TTC549 (cell line): ENCODE measurements around the gene OR10A5.
"Not testable (repeated sequence)": the region's sequence is repeated elsewhere in the genome, so short reads cannot be mapped to it uniquely, and the experiment has no call there.

Source experiments
- FAIRE-seq: peaks from 2 replicates; lab custom pipeline; 2012; peaks lifted over from hg19 to GRCh38; lab: Jason Lieb, UNC

The OR10A5 gene, protein sequence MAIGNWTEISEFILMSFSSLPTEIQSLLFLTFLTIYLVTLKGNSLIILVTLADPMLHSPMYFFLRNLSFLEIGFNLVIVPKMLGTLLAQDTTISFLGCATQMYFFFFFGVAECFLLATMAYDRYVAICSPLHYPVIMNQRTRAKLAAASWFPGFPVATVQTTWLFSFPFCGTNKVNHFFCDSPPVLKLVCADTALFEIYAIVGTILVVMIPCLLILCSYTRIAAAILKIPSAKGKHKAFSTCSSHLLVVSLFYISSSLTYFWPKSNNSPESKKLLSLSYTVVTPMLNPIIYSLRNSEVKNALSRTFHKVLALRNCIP

GRCh38 chr11:6845383-6845782 is at the start of gene OR10A5:
TSS of gene OR10A5 (plus strand) at chr11:6845683. CDS start at chr11:6845683, 0 bp downstream.
- no peak for FAIRE-seq

DNA sequence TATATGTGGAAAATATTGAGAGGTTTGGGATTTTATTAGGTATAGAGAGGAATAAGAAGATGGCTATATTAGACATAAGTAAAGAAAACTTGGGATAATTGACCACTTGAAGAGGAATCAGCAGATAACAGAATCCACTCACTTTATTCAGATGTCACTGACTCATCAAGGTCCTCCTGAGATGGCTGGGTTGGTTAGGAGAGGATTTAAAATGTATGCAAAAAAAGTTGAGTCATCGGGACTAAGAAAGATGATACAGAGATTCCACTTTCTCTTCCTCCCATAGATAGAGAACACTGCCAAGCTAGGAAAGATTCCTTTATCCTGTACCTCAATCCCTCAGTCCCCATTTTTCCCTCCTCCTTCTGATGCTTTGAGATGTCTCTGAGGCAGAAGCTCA is 46.1 kb upstream of the OR10A5 start, which contains the start of gene OR6A2:
TSS of gene OR6A2 (minus strand) at position 288 of the 400 bp plus-strand sequence. CDS start 3,981 bp downstream, outside the sequence.
- no peak for FAIRE-seq

GRCh38 chr11:6801075-6801474 is 44.4 kb upstream of the OR10A5 start:
- not testable (repeated sequence) for FAIRE-seq

- no peak for FAIRE-seq
These were observed 33.0 kb upstream of the OR10A5 start for GRCh38 chr11:6812390-6813005.

DNA sequence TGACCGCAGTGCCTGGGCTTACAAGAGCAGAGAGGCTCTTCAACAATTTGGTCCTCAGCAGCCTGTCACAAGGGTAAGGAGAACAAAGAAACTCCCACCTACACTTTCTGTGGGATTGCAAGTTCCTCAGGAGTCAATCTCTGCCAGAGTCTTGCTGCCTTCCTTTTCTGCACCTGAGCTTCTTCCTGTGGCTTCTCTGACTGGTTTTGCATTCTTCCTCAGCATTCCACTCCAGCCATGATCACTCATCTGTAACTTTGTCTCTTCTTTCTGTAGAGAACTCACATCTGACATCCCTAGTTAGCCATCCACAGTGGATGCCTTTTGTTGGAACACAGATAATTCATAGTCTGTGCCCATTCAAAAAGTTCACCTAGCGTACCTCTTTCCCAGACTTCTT is 31.8 kb upstream of the OR10A5 start:
- FAIRE-seq: no peak

DNA sequence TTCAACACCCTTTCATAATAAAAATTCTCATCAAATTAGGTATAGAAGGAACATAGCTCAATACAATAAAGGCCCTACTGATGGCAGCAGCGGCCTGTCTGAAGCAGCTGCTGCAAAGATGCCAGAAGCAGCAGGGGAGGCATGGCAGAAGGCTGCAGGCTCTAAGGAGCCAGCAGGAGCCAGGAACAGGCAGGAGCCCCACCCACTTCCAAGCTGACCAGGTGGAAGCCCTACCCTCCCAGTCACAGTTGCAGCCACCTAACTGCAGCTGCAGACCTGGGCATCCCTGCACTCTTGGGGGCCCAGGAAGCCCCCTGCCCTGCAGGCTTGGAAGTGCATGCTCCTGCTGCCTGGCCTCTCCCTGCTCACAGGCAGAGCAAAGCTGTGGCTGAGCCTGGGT is 27.8 kb upstream of the OR10A5 start:
- FAIRE-seq: no peak

DNA sequence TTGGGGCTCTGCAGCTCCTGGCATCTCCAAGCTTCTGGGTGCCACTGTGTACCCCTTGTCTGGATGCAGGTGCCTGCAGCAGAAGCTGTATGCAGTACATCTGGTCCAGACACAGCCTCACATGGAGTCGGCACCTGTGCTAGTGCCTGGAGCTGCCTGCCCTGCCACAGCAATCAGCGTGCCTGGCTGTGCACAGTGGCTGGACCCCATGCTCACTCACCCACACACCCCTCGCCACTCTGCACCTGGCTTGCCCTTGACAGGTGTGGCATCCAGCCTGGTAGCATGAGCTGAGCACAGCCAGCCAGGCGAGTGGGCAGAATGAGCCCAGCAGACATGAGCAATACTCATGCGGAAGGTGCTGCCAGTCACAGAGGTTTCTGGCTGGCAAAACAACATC is 26.5 kb upstream of the OR10A5 start:
- FAIRE-seq: no peak

DNA sequence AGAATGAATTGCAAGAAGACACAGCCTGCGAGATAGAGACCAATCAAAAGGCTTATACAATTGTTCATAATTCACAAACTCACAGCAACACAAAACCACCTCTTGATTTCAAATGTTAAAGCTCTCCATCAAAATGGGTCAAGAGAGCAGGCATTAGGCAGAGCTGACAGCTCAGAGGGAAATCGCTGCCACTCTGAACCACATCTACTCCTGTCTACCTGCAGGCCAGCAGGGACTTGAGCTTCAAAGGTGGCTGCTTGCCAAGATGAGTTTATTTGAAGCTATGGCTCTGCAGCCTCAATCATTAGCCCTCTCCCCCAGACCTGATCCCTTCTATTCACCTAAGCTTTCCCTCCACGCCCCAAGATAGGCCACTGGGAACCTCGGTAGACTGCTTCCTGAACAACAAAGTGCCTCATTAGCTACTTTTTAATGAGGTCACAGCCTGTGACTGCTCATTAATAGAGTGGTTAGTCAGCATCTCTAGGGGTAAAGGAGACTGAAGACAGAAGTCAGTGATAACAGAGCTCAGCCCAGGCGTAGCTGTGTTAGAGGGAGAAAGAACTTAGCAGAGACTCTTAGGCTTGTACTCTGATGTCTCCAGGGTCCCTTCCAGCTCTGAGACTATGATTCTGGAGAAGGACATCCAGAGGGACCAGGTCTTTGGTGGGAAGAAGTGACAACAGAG is 21.2 kb upstream of the OR10A5 start:
- FAIRE-seq: no peak

DNA sequence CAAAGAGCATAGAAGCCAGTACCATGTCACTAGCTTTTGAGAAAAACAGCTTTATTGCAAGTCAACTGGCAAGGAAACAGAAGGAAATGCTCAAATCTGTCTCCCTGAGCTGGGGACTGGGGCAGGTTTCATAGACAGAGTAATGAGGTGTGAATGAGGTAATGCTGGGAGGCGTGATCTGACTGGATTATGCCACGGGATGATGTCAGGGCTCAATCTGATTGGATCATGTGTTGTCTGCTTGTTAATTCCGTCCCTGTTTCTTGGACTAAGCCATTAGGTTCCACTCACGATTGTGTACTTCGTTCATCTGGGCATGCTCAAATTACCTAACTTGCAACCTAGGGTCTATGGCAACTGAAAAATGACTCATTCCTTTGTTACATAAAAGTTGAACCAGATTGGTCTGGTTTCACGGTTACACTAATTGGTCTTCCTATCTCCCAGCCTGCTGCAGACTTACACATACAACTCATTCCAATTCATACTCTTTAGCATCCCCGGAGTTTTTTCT is 20.2 kb upstream of the OR10A5 start:
- no peak for FAIRE-seq

DNA sequence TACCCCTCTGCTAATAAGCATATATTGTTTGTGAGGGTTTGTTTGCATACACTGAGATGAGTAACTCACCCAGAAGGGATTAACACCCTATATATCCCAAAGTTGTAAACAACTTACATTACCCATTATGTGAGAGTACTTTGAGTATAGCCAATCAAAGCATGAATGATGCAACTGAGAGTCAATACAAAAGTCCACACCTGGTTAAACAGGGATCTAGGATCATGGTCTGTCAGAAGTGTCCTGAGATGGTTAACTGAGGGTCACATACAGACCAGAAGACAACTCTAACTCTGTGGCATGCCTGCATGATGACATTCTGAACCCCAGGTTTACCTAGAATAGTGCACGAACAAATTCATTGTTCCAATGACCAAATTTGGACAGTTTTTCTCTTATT is 17.4 kb upstream of the OR10A5 start:
- FAIRE-seq: no peak

DNA sequence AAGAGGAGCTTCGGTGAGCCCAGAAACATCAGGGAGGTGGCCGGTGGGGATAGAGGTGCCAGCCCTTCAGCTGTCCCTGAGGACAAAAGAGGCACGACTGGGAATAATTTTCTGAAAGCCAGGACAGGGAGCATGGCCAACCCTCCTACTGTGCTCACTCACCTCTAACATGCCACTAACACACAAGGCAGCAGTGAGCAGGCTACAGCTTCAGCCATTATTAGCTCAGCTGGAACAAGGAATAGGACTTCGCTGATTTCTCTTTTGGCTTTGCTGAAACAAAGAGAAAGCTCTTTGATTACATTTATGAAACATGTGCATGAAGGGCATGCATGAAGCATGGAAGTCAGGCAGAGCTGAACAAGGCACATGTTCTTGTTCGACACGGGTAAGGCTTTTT is 12.1 kb upstream of the OR10A5 start:
- no peak for FAIRE-seq

DNA sequence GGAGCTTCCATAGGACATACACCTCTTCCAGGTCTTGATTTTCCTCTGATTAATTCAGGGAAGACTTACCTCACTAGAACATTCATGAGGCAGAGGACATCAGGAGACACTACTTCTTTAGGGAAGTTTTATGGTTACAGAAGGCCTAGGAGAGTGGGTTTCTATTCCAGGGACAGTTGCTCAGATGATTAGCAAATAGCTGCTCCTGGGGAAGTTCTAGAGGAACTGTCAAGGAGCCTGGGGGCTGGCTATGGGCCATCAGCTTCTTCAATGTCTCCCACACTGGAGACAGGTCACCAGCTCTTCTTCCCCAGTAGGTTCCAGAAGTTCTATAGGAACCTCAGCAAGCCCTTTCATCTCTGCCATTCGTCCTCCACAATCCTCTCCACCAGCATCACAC is 11.5 kb upstream of the OR10A5 start:
- no peak for FAIRE-seq

- no peak for FAIRE-seq
These were observed 3.8 kb upstream of the OR10A5 start for GRCh38 chr11:6841694-6842093.

DNA sequence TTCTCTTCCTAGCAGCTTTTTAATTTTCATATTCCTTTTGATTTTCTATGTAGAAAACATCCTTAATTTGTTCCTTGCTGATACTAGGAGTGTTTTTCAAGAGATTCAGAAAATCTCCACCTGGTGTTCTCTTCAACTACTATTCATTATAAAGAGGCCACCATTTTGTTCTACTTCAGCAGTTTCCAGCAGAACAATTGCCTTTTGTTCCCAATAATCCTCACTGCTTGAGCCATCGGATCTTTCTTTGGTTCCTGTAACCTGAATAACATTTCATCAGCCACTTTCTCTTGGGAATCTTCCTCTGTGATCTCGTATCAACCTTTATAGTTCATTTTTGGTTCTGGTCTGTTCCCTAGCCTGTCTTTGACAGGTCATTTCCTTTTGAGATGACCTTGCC is 1.8 kb upstream of the OR10A5 start:
- FAIRE-seq: no peak

- no peak for FAIRE-seq
These were observed 1.1 kb upstream of the OR10A5 start for GRCh38 chr11:6844356-6844755.

- no peak for FAIRE-seq
These were observed 5.0 kb downstream of the OR10A5 start for GRCh38 chr11:6850526-6850925.

DNA sequence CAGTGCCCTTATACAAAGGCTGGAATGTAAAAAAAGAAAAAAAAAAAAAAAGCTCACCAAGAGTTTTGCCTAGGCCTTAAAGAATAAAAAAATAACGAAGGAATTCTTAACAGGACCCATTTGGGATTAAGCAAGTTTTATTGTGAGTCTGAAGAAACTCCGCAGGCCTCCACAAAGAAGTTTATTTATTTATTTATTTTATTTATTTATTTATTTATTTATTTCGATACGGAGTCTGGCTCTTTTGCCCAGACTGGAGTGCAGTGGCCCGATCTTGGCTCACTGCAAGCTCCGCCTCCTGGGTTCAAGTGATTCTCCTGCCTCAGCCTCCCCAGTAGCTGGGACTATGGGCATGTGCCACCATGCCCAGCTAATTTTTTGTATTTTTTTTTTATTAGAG is 9.3 kb downstream of the OR10A5 start:
- FAIRE-seq: not testable (repeated sequence)

- FAIRE-seq: no peak
These were observed 10.6 kb downstream of the OR10A5 start for GRCh38 chr11:6855971-6856541.

DNA sequence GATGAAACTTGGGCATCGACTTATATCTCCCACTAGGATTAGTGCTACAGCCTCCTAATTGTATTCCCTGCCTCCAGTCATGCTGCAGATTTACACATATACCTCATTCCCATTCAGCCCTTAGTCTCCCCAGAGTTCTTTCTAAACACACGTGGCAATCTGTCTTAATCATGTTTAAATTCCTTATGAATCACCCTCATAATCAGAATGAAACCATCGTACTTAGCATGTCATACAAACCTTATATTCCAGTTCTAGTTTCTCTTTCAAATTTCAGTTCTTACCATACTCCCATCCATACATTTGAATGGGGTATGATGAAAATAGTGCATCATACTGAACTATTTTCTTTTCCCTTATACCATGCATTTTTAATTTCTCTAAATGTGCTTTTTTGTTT is 11.4 kb downstream of the OR10A5 start:
- no peak for FAIRE-seq

GRCh38 chr11:6862961-6863360 is 17.5 kb downstream of the OR10A5 start, which contains the start of gene OR10A2:
TSS of gene OR10A2 (plus strand) at chr11:6863057. CDS start at chr11:6869755, 6,698 bp downstream.
- FAIRE-seq: no peak

DNA sequence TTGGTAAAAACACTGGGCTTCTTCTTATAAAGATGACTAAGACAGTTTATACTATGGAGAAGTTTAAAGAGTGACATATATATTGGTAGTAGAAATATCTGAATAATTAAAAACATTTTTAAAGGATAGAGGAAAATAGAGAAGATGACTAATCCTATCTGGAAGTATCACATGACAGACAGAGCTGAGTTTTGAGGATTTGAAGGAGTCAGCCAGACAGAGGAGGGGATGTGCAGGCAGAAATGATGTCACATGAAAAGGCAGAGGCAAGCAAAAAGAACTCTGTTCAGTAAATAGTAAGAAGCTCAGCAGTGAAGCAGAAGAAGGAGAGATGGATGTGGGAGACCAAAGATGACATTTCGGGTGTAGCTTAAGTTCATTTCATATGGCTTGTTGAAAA is 19.0 kb downstream of the OR10A5 start:
- no peak for FAIRE-seq

GRCh38 chr11:6871278-6871677 is 25.8 kb downstream of the OR10A5 start:
- FAIRE-seq: no peak

- no peak for FAIRE-seq
These were observed 30.3 kb downstream of the OR10A5 start for GRCh38 chr11:6875761-6876160.
